ENCODE results near the gene SYNPR.

Gene SYNPR

DNA sequence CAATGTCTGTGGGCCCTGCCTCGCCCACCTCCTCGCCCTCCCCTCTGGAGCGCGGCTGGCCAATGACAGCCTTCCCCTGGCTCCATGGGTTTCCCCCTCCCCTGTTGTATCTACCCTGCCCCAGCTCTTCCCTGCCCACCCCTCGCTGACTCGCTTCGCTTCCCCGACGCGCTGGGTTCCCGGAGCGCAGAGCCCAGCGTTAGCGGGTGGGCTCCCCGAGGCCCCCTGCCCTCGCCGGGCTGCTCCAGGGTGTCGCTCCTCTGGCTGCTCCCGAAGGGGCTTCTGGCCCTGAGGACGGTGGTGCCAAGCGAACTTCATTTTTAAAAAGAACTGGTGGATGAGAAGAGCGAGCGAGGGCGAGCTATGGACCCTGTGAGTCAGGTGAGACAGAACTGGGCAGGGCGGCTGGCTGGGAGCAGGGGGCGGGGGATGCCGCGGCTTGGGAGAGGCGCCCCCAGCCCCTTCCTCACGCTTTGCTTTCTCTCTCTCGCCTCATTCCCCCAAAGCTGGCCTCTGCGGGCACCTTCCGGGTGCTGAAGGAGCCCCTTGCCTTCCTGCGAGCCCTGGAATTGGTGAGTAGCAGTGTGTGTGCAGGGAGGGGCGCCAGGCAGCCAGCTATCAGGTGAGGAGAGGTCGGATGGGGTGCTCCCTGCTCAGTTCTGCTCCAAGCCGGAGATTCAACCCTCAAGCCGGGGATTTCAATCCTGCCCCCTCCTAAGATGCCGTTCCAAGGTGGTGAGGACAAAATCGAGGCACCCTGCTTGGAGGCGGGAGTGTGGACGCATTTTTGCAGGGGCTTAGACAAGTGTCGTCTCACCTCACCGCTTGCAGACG is at the start of gene SYNPR:
SYNPR (plus strand) TSS at position 138 of the 834 bp plus-strand sequence.
- Histone ChIP-seq H3K4me1 (ENCODE audit: insufficient read depth, low read length, severe bottlenecking) (no peaks in the 10 kb centered on the region), H3K4me2 (ENCODE audit: low read length) (no peak within 1 kb of the TSS), H3K27me3 (ENCODE audit: insufficient read depth, low read length) (no peaks in the 10 kb centered on the region), H2AFZ (ENCODE audit: low read length) (no peak within 1 kb of the TSS), H3K4me3 (ENCODE audit: low read depth, low read length, poor library complexity, severe bottlenecking) (no peak within 1 kb of the TSS), H3K9me3 (ENCODE audit: low read length) (no peaks in the 10 kb centered on the region), H3K36me3 (ENCODE audit: insufficient read depth, low read length) (no peaks in the 10 kb centered on the region), H4K20me1 (ENCODE audit: insufficient read depth, low read length) (no peaks in the 10 kb centered on the region), H3K9ac (ENCODE audit: low read length) (no peak within 1 kb of the TSS), H3K9me2 (ENCODE audit: low read depth, low read length) (no peaks in the 10 kb centered on the region), H3K79me2 (ENCODE audit: insufficient read depth, low read length) (no peaks in the 10 kb centered on the region), H3K27ac (ENCODE audit: low read depth, low read length, poor library complexity, severe bottlenecking) (no peak within 1 kb of the TSS), H3F3A (ENCODE audit: insufficient read depth, low read length) (no peaks in the 10 kb centered on the region)
- TF ChIP-seq, protein P1, sequence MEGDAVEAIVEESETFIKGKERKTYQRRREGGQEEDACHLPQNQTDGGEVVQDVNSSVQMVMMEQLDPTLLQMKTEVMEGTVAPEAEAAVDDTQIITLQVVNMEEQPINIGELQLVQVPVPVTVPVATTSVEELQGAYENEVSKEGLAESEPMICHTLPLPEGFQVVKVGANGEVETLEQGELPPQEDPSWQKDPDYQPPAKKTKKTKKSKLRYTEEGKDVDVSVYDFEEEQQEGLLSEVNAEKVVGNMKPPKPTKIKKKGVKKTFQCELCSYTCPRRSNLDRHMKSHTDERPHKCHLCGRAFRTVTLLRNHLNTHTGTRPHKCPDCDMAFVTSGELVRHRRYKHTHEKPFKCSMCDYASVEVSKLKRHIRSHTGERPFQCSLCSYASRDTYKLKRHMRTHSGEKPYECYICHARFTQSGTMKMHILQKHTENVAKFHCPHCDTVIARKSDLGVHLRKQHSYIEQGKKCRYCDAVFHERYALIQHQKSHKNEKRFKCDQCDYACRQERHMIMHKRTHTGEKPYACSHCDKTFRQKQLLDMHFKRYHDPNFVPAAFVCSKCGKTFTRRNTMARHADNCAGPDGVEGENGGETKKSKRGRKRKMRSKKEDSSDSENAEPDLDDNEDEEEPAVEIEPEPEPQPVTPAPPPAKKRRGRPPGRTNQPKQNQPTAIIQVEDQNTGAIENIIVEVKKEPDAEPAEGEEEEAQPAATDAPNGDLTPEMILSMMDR (IDR thresholded peaks at IDR 0.05; ENCODE audit: low read length): no peak
- TF ChIP-seq EZH2 (IDR thresholded peaks at IDR 0.05; ENCODE audit: borderline replicate concordance, low read length): no peak

DNA sequence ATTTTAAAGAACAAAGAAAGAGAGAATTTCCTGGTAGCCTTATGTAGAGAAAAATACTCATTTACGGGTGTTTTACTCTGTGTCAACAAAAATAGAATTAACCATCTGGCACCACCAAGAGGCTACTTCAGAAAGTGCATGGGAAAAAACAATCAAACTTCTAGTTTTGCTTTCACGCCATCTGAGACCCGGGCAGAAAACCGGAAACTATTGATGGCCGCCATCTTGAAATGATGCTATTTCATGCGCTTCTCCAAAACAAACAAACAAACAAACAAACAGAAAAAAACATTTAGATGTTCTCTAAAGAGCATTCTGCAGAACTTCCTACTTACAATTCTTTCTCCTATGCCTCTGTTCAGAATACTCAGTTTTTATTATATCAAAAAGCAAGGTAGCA is 49.4 kb upstream of the SYNPR start:
- Histone ChIP-seq H3K79me2 (ENCODE audit: insufficient read depth, low read length) (no peaks in the 10 kb centered on the region), H4K20me1 (ENCODE audit: insufficient read depth, low read length) (no peaks in the 10 kb centered on the region), H3K4me2 (ENCODE audit: low read length) (no peak overlapping the region), H3K9me2 (ENCODE audit: low read depth, low read length) (no peaks in the 10 kb centered on the region), H3K27ac (ENCODE audit: low read depth, low read length, poor library complexity, severe bottlenecking) (no peak overlapping the region), H3K4me3 (ENCODE audit: low read depth, low read length, poor library complexity, severe bottlenecking) (no peak overlapping the region), H3K9me3 (ENCODE audit: low read length) (no peaks in the 10 kb centered on the region), H3K27me3 (ENCODE audit: insufficient read depth, low read length) (no peaks in the 10 kb centered on the region), H3K36me3 (ENCODE audit: insufficient read depth, low read length) (no peaks in the 10 kb centered on the region), H2AFZ (ENCODE audit: low read length) (peak overlapping the region; percentile 83), H3K4me1 (ENCODE audit: insufficient read depth, low read length, severe bottlenecking) (no peaks in the 10 kb centered on the region), H3K9ac (ENCODE audit: low read length) (no peak overlapping the region), H3F3A (ENCODE audit: insufficient read depth, low read length) (no peaks in the 10 kb centered on the region)
- TF ChIP-seq, protein P1 (IDR thresholded peaks at IDR 0.05; ENCODE audit: low read length): peak; percentile 71
- TF ChIP-seq EZH2 (IDR thresholded peaks at IDR 0.05; ENCODE audit: borderline replicate concordance, low read length): no peak

DNA sequence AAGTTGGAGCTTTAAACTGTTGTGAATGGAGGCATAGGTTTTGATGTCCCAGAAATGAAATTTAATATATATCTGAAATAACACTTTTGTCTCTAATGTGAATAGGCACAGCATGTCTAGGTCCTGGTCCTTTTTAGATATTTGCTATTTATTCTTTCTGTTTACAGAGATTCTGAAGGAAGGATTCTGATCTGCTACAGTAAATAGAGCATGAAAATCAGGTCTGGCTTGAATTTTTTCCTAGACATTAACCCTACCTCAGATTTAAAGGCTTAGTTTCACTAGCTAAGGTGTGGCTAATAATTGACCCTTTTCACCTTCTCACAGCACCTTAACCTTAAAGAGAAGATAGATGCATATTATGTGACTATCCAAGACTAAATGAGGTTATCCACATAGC is 48.0 kb upstream of the SYNPR start:
- Histone ChIP-seq H3K9me3 (ENCODE audit: low read length) (no peaks in the 10 kb centered on the region), H3F3A (ENCODE audit: insufficient read depth, low read length) (no peaks in the 10 kb centered on the region), H3K9me2 (ENCODE audit: low read depth, low read length) (no peaks in the 10 kb centered on the region), H3K4me1 (ENCODE audit: insufficient read depth, low read length, severe bottlenecking) (no peaks in the 10 kb centered on the region), H3K27me3 (ENCODE audit: insufficient read depth, low read length) (no peaks in the 10 kb centered on the region), H2AFZ (ENCODE audit: low read length) (no peak overlapping the region), H3K79me2 (ENCODE audit: insufficient read depth, low read length) (no peaks in the 10 kb centered on the region), H4K20me1 (ENCODE audit: insufficient read depth, low read length) (no peaks in the 10 kb centered on the region), H3K4me2 (ENCODE audit: low read length) (no peak overlapping the region), H3K4me3 (ENCODE audit: low read depth, low read length, poor library complexity, severe bottlenecking) (no peak overlapping the region), H3K36me3 (ENCODE audit: insufficient read depth, low read length) (no peaks in the 10 kb centered on the region), H3K9ac (ENCODE audit: low read length) (no peak overlapping the region), H3K27ac (ENCODE audit: low read depth, low read length, poor library complexity, severe bottlenecking) (no peak overlapping the region)
- no peak for TF ChIP-seq EZH2 (IDR thresholded peaks at IDR 0.05; ENCODE audit: borderline replicate concordance, low read length)
- TF ChIP-seq, protein P1 (IDR thresholded peaks at IDR 0.05; ENCODE audit: low read length): no peak

Measured in OCI-LY1 (cell line).